Pancreas (tissue), 10 donors: Measurements from ENCODE around the gene PNPLA8. TPM values are rescaled to one million over a fixed set of nuclear protein-coding genes. Genes with fewer than 3 reads are reported as not detected.

Source experiments
- ATAC-seq, 4 donors: fragments of 200-7000 bp; cut with Tn5 transposase; one replicate each; pipeline versions ENCODE4 v1.8.0 to v1.9.1; 2020; ENCODE audit warnings: mild to moderate bottlenecking in 4 of 4, moderate library complexity in 4 of 4
- DNase-seq, 6 donors: peaks; one replicate each; pipeline ENCODE4 v3.0.0-alpha.2; 2020
- FAIRE-seq: peaks from 2 replicates; lab custom pipeline; 2012; peaks lifted over from hg19 to GRCh38; lab: Jason Lieb, UNC
- H3K27ac ChIP-seq, 4 donors: fragments of 200-600 bp; sonication (generic); 1 replicate in 3 of 4; 2 replicates in 1 of 4; pipeline versions ENCODE4 v1.5.0 to v1.8.0; 2020
- H3K27me3 ChIP-seq, 4 donors: fragments of 200-600 bp; one replicate each; pipeline ENCODE4 v1.8.0; 2021
- H3K36me3 ChIP-seq, 3 donors: fragments of 200-600 bp; sonication (generic) in 1 of 3; one replicate each; pipeline versions ENCODE4 v1.5.0 to v1.8.0; 2020 to 2021
- H3K4me1 ChIP-seq, 3 donors: fragments of 200-600 bp; one replicate each; pipeline ENCODE4 v1.8.0; 2021
- H3K4me3 ChIP-seq, 4 donors: fragments of 200-600 bp; sonication (generic) in 2 of 4; one replicate each; pipeline versions ENCODE4 v1.5.0 to v1.8.0; 2020 to 2021
- H3K9me3 ChIP-seq, 4 donors: fragments of 200-600 bp; one replicate each; pipeline ENCODE4 v1.8.0; 2021
- CTCF ChIP-seq, 4 donors: fragments of 200-600 bp; sonication (generic) in 3 of 4; IDR thresholded peaks; one replicate each; pipeline versions ENCODE4 v1.5.0 to v1.8.0; 2021; ENCODE audit warnings: antibody characterized with exemption in 4 of 4
- WGBS, 2 donors: extraction: QIAGEN DNeasy Blood & Tissue Kit; methylation state at CpG; one replicate each; pipeline ENCODE4 v1.1.7; 2013; 5-methylcytosine and 5-hydroxymethylcytosine counted together
- intact Hi-C, 3 donors: fragments of 100-400 bp; cut with DNase I; formaldehyde crosslinking; loops; one replicate each; pipeline versions ENCODE4 v1.11.1 to v1.14.2; 2022
- polyA plus RNA-seq, 2 donors: library from polyadenylated mRNA; stranded (reverse); fragments of 200-250 nt; gene quantifications; one replicate each; pipeline ENCODE4 v1.2.3, GENCODE V29; 2013
- total RNA-seq, 6 donors: library from RNA; stranded (reverse); fragmentation: NEBNext Ultra II Directional in 4 of 6; extraction: Animal tissue kit (Norgen Biotek cat#: 25700) in 4 of 6; gene quantifications; one replicate each; pipeline versions ENCODE4 v1.2.1 to v1.2.4, GENCODE V29; 2021 to 2023
- donor health status: healthy with polysubstance abuse.
- donor health status: DM: no; HTN: no; CAD: no; lungs with moderate emphysema.
- donor health status: DM: no; HTN: no; CAD: no.
- donor health status: control.
- donor health status: control.
- donor health status: Bipolar disorder and iron deficiency.
- donor health status: DM: yes; HTN: yes; CAD: no.
- donor health status: DM: no; HTN: no; CAD: no.
- donor health status: DM: no; HTN: no; CAD: no.
- donor health status: DM: yes; HTN: yes; CAD: no.

The PNPLA8 gene
- total and polyA plus RNA-seq, 8 donors = 5.2 to 13.4 (median 10.1) TPM

DNA sequence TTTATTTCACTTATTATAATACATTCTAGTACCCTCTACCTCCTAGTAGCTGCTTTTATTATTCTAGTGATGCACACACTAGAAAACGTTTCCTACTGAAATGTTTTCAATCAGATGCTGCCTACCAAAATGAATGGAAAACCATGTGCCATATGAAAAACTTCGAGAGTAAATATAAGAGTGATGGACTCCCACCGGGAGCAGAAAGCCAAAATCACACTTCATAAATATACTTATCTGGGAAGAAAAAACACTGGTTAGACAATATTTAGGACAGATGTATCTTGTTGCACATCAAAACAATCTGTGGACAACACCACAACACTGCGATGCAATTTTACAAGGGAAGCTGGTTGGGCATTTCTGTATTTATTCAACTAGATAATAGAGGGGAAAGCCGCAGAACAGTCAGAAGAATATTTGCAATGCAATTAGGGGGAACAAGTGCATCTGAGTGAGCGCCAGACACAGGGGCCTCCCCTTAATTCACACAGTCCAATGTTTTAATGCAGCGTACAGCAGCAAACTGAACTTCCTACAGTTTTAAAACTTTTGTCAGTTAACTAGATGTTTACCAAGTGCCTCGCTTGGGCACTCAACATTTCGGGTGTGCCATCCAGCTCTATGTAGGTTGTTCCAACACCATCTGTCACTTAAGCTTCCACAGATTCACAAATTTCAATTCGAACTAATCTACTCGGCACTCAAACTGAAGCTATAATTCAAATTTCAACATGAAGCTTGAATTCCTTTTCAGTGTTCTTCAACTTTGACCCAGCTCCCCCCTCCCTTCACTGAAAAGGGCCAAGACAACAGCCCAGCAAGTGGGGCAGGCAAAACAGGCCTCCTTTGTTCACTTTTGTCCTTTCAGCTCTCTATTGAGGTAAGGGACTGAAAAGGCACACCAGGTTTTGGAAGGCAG is 77.1 kb downstream of the PNPLA8 start:
- H3K36me3 ChIP-seq = no peaks in the 10 kb centered on the region
- intact Hi-C loops = no loop called here
- H3K9me3 ChIP-seq = no peaks in the 10 kb centered on the region
- peak in 1 of 4 donors; percentile 45 for ATAC-seq
- H3K27me3 ChIP-seq = no peaks in the 10 kb centered on the region
- peaks cover 3 to 24% (median 11%) of the 10 kb centered on the region in 3 donors for H3K4me1 ChIP-seq
- no peak for TF ChIP-seq CTCF (IDR thresholded peaks at IDR 0.05)
- H3K27ac ChIP-seq = no peak overlapping the region
- 47 to 55% methylated on average over 11 of the region's 11 CpGs for WGBS, 2 donors
- no peak for DNase-seq
- FAIRE-seq = no peak
- H3K4me3 ChIP-seq = no peak overlapping the region

DNA sequence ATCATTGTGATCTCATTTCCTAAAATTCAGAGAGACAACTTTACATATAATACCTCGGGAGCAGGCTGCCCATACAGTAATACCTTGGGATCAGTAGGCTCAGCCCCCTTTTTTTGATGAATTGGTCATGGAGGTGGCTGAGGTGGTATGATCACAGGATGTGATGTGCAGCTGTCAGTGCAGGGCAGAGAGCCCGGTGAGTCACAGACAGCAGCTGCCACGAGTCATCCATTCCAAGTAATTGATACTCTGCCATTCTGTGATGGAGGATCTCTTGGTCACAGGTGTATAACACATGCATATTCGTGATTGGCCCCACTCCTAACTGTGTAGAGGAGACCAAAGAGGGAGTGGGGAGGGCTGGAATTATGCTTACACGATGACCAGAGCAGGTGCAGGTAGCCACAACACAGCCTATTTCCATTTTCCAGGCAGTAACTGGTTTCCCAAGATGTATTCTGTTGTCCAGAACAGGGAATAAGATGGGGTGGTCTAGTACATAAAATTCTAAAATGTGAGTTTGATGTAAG is 83.8 kb downstream of the PNPLA8 start:
- Histone ChIP-seq H3K36me3 (no peaks in the 10 kb centered on the region), H3K9me3 (no peaks in the 10 kb centered on the region), H3K4me3 (no peak overlapping the region), H3K27me3 (no peaks in the 10 kb centered on the region), H3K4me1 (peaks cover 0 to 5% (median 0%) of the 10 kb centered on the region in 3 donors), H3K27ac (no peak overlapping the region)
- intact Hi-C loops = no loop called here
- TF ChIP-seq CTCF (IDR thresholded peaks at IDR 0.05) = no peak
- DNase-seq (no peak), ATAC-seq (peak in 2 of 4 donors; percentile 12 to 30), FAIRE-seq (no peak)
- WGBS, 2 donors = 66 to 72% methylated on average over 5 of the region's 5 CpGs

- H3K9me3 ChIP-seq = no peaks in the 10 kb centered on the region
- H3K4me3 ChIP-seq = no peak overlapping the region
- H3K27ac ChIP-seq = no peak overlapping the region
- intact Hi-C loops = no loop called here
- H3K4me1 ChIP-seq = peaks cover 0 to 5% (median 0%) of the 10 kb centered on the region in 3 donors
- no peaks in the 10 kb centered on the region for H3K36me3 ChIP-seq
- ATAC-seq = peak in 1 of 4 donors; percentile 21
- WGBS, 2 donors = 61 to 74% methylated on average over 4 of the region's 4 CpGs
- FAIRE-seq = no peak
- DNase-seq = no peak
- H3K27me3 ChIP-seq = no peaks in the 10 kb centered on the region
- TF ChIP-seq CTCF (IDR thresholded peaks at IDR 0.05) = no peak
These were observed 84.5 kb downstream of the PNPLA8 start for GRCh38 chr7:108441392-108441955.

DNA sequence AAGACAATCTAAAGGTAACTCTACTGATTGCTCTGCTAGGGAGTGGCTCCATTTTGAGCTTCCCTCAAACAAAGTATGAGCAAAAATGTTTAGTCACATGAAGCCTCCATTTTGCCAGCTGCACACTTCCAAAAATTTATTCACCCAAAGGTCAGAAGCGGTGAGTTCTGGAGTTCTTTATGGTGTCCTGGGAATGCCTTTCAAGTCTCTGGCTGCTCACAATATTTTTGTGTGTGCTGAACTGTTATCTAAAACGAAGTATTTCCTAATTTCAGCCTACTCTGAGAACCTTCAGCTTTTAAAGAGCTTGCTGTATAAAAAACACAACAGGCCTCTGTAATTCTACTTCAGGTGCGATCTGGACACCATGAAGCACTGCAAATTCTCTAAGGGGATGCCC is 85.3 kb downstream of the PNPLA8 start:
- TF ChIP-seq CTCF (IDR thresholded peaks at IDR 0.05) = no peak
- no peak overlapping the region for H3K4me3 ChIP-seq
- no peak for DNase-seq
- no peaks in the 10 kb centered on the region for H3K36me3 ChIP-seq
- no peak overlapping the region for H3K27ac ChIP-seq
- peak in 1 of 4 donors; percentile 37 for ATAC-seq
- 58 to 65% methylated on average over 3 of the region's 3 CpGs for WGBS, 2 donors
- peaks cover 0 to 6% (median 0%) of the 10 kb centered on the region in 3 donors for H3K4me1 ChIP-seq
- no peak for FAIRE-seq
- H3K27me3 ChIP-seq = no peaks in the 10 kb centered on the region
- intact Hi-C loops = no loop called here
- H3K9me3 ChIP-seq = no peaks in the 10 kb centered on the region
